Adrenal gland (tissue), 5 donors: ENCODE measurements around the gene TFF3.

Source experiments
- POLR2A ChIP-seq, 2 donors: fragments of 450-650 bp; IDR thresholded peaks; one replicate each; pipeline ENCODE4 v1.6.1; 2017; ENCODE audit warnings: antibody characterized with exemption in 2 of 2, mild to moderate bottlenecking in 2 of 2, moderate library complexity in 1 of 2
- TF ChIP-seq, protein P1 (sequence below), 6 experiments: fragments of 450-650 bp in 4 of 6; fragments of 200-600 bp in 2 of 6; sonication (generic) in 1 of 6; IDR thresholded peaks; 1 replicate in 5 of 6; 2 replicates in 1 of 6; pipeline versions ENCODE4 v1.5.1 to v1.8.0; 2016 to 2021; ENCODE audit warnings: antibody characterized with exemption in 6 of 6, mild to moderate bottlenecking in 2 of 6, moderate library complexity in 1 of 6
- donor health status: DM: no; HTN: no; CAD: no.

GRCh38 chr21:42307106-42307505 is 8.1 kb downstream of the TFF3 start:
- TF ChIP-seq, protein P1, sequence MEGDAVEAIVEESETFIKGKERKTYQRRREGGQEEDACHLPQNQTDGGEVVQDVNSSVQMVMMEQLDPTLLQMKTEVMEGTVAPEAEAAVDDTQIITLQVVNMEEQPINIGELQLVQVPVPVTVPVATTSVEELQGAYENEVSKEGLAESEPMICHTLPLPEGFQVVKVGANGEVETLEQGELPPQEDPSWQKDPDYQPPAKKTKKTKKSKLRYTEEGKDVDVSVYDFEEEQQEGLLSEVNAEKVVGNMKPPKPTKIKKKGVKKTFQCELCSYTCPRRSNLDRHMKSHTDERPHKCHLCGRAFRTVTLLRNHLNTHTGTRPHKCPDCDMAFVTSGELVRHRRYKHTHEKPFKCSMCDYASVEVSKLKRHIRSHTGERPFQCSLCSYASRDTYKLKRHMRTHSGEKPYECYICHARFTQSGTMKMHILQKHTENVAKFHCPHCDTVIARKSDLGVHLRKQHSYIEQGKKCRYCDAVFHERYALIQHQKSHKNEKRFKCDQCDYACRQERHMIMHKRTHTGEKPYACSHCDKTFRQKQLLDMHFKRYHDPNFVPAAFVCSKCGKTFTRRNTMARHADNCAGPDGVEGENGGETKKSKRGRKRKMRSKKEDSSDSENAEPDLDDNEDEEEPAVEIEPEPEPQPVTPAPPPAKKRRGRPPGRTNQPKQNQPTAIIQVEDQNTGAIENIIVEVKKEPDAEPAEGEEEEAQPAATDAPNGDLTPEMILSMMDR (IDR thresholded peaks at IDR 0.05) = no peak
- no peak for TF ChIP-seq POLR2A (IDR thresholded peaks at IDR 0.05)
